ENCODE results near the gene ELOVL6. TPM values are rescaled to one million over a fixed set of nuclear protein-coding genes. Genes with fewer than 3 reads are reported as not detected.
"Not testable (repeated sequence)": the region's sequence is repeated elsewhere in the genome, so short reads cannot be mapped to it uniquely, and the experiment has no call there.

Gene ELOVL6
- total and polyA plus RNA-seq, 10 of the 15 experiments (the other 5 are each of a cell fraction or from before 2014, with no cell fraction given): 3.9 to 33.5 (median 8.1) TPM

- H3K4me3 ChIP-seq; RAD21 ChIA-PET (ENCODE audit: unreplicated experiment); FAIRE-seq; BruUV-seq (replicated peaks); POLR2A ChIA-PET; intact Hi-C loops (cut with micrococcal nuclease; ENCODE audit: unreplicated experiment); in situ Hi-C loops (cut with MboI); H3K9ac ChIP-seq (ENCODE audit: control insufficient read depth, insufficient read depth, low read length); H4K20me1 ChIP-seq (ENCODE audit: control insufficient read depth, insufficient read depth); ATAC-seq; H3K79me2 ChIP-seq (ENCODE audit: control insufficient read depth, insufficient read depth, low read length); DNase-seq (ENCODE audit: low read depth, low spot score); H3K4me1 ChIP-seq (ENCODE audit: control insufficient read depth, insufficient read depth, low read length); H2AFZ ChIP-seq (ENCODE audit: control insufficient read depth, low read depth, low read length); H3K9me3 ChIP-seq (replicated peaks; ENCODE audit: control insufficient read depth, insufficient read depth, low read length); H3K27ac ChIP-seq (ENCODE audit: control insufficient read depth, insufficient read depth); H3K27me3 ChIP-seq (replicated peaks in 1 of 2; ENCODE audit: control insufficient read depth in 2 of 2, insufficient read depth in 2 of 2, low read length in 1 of 2); H3K36me3 ChIP-seq (ENCODE audit: control insufficient read depth in 2 of 2, insufficient read depth in 2 of 2, low read length in 1 of 2); H3K4me2 ChIP-seq (ENCODE audit: control insufficient read depth, insufficient read depth): not testable (repeated sequence)
- WGBS (ENCODE audit: insufficient coverage, insufficient replicate concordance, low lambda C conversion rate, missing lambda C conversion rate): 76% methylated on average over 5 of the region's 5 CpGs
- SMC1A ChIA-PET (ENCODE audit: uncharacterized antibody, unreplicated experiment): interaction anchor here (1.5 kb wide), 1 partner anchor 108 kb away, joined by 3 read pairs; no protein-coding TSS in a partner anchor
- CTCF ChIA-PET: interaction anchor here (1.5 kb wide), 1 partner anchor 8 kb away, joined by 5 read pairs; no protein-coding TSS in a partner anchor
These were observed 41.2 kb downstream of the ELOVL6 start for GRCh38 chr4:110157166-110157565.

DNA sequence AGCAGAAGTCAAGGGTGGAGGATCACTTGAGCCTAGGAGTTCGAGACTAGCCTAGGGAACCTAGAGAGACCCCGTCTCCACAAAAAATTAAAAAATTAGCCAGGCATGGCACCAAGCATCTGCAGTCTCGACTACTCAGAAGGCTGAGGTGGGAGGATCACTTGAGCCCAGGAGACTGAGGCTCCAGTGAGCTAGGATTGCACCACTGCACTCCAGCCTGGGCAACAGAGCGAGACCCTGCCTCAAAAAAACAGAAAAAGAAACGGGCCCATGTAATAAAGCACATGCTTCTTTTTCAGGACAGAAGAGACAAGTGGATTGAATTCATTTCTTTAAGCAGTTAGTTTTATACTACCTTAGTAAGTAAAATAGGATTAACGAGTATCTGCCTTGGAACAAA lies 42.0 kb downstream of the ELOVL6 start:
- no TSS peak for BruUV-seq (replicated peaks)
- no peak for DNase-seq (ENCODE audit: low read depth, low spot score)
- no peak overlapping the region for H3K4me2 ChIP-seq (ENCODE audit: control insufficient read depth, insufficient read depth)
- no peaks in the 10 kb centered on the region for H3K27me3 ChIP-seq (replicated peaks in 1 of 2; ENCODE audit: control insufficient read depth in 2 of 2, insufficient read depth in 2 of 2, low read length in 1 of 2)
- no peak for FAIRE-seq
- SMC1A ChIA-PET (ENCODE audit: uncharacterized antibody, unreplicated experiment): no interaction called here
- H3K4me3 ChIP-seq: no peak overlapping the region
- in situ Hi-C loops (cut with MboI): no loop called here
- H2AFZ ChIP-seq (ENCODE audit: control insufficient read depth, low read depth, low read length): no peak overlapping the region
- no peaks in the 10 kb centered on the region for H4K20me1 ChIP-seq (ENCODE audit: control insufficient read depth, insufficient read depth)
- no peaks in the 10 kb centered on the region for H3K9me3 ChIP-seq (replicated peaks; ENCODE audit: control insufficient read depth, insufficient read depth, low read length)
- no peak for ATAC-seq
- no peaks in the 10 kb centered on the region for H3K4me1 ChIP-seq (ENCODE audit: control insufficient read depth, insufficient read depth, low read length)
- POLR2A ChIA-PET: no interaction called here
- 82% methylated on average over 6 of the region's 6 CpGs for WGBS (ENCODE audit: insufficient coverage, insufficient replicate concordance, low lambda C conversion rate, missing lambda C conversion rate)
- intact Hi-C loops (cut with micrococcal nuclease; ENCODE audit: unreplicated experiment): no loop called here
- no peaks in the 10 kb centered on the region for H3K36me3 ChIP-seq (ENCODE audit: control insufficient read depth in 2 of 2, insufficient read depth in 2 of 2, low read length in 1 of 2)
- no peak overlapping the region for H3K9ac ChIP-seq (ENCODE audit: control insufficient read depth, insufficient read depth, low read length)
- no peak for TF ChIP-seq IRF5 (IDR thresholded peaks at IDR 0.05; ENCODE audit: borderline replicate concordance)
- no peak for TF ChIP-seq RB1 (IDR thresholded peaks at IDR 0.05; ENCODE audit: borderline replicate concordance)
- TF ChIP-seq PAX8 (IDR thresholded peaks at IDR 0.05): no peak
- no peak for TF ChIP-seq DPF2 (IDR thresholded peaks at IDR 0.05)
- no peak for TF ChIP-seq SUPT20H (IDR thresholded peaks at IDR 0.05; ENCODE audit: borderline replicate concordance, control insufficient read depth, low read depth, low read length)
- TF ChIP-seq ZNF384 (IDR thresholded peaks at IDR 0.05; ENCODE audit: borderline replicate concordance, low read depth, low read length): no peak
- TF ChIP-seq FOXK2 (IDR thresholded peaks at IDR 0.05): no peak
- no peak for TF ChIP-seq SUZ12 (IDR thresholded peaks at IDR 0.05; ENCODE audit: unreplicated experiment)
- TF ChIP-seq SMC3 (IDR thresholded peaks at IDR 0.05; ENCODE audit: borderline replicate concordance, low read length): no peak
- TF ChIP-seq, protein P1, sequence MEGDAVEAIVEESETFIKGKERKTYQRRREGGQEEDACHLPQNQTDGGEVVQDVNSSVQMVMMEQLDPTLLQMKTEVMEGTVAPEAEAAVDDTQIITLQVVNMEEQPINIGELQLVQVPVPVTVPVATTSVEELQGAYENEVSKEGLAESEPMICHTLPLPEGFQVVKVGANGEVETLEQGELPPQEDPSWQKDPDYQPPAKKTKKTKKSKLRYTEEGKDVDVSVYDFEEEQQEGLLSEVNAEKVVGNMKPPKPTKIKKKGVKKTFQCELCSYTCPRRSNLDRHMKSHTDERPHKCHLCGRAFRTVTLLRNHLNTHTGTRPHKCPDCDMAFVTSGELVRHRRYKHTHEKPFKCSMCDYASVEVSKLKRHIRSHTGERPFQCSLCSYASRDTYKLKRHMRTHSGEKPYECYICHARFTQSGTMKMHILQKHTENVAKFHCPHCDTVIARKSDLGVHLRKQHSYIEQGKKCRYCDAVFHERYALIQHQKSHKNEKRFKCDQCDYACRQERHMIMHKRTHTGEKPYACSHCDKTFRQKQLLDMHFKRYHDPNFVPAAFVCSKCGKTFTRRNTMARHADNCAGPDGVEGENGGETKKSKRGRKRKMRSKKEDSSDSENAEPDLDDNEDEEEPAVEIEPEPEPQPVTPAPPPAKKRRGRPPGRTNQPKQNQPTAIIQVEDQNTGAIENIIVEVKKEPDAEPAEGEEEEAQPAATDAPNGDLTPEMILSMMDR (IDR thresholded peaks at IDR 0.05 in 2 of 3, conservative IDR thresholded peaks at IDR 0.05 in 1 of 3; ENCODE audit: control insufficient read depth in 2 of 3, extremely low read depth in 1 of 3, insufficient read depth in 1 of 3, low read depth in 3 of 3, low read length in 3 of 3): no peak
- TF ChIP-seq MTA2 (IDR thresholded peaks at IDR 0.05; ENCODE audit: low read depth): no peak
- no peak for TF ChIP-seq CBX5 (IDR thresholded peaks at IDR 0.05; ENCODE audit: low read depth)
- no peak for TF ChIP-seq ZNF24 (IDR thresholded peaks at IDR 0.05)
- no peak for TF ChIP-seq NR2F1 (conservative IDR thresholded peaks at IDR 0.05)
- TF ChIP-seq RAD21 (IDR thresholded peaks at IDR 0.05; ENCODE audit: insufficient read depth, low read depth, low read length): no peak
- TF ChIP-seq ESRRA (IDR thresholded peaks at IDR 0.05; ENCODE audit: low read length): no peak
- RAD21 ChIA-PET (ENCODE audit: unreplicated experiment): no interaction called here
- CTCF ChIA-PET: interaction anchor here (1.5 kb wide), 1 partner anchor 9 kb away, joined by 5 read pairs; no protein-coding TSS in a partner anchor
- no peak overlapping the region for H3K27ac ChIP-seq (ENCODE audit: control insufficient read depth, insufficient read depth)
- no peaks in the 10 kb centered on the region for H3K79me2 ChIP-seq (ENCODE audit: control insufficient read depth, insufficient read depth, low read length)
